Measurements from ENCODE around the gene AASS. TPM values are rescaled to one million over a fixed set of nuclear protein-coding genes. Genes with fewer than 3 reads are reported as not detected.
"Not testable (repeated sequence)": the region's sequence is repeated elsewhere in the genome, so short reads cannot be mapped to it uniquely, and the experiment has no call there.

AASS gene
- 10 to 100 TPM; 43.3 to 58.2 (median 50.9) TPM for polyA plus RNA-seq (ENCODE audit: insufficient read length in 4 of 4)

DNA sequence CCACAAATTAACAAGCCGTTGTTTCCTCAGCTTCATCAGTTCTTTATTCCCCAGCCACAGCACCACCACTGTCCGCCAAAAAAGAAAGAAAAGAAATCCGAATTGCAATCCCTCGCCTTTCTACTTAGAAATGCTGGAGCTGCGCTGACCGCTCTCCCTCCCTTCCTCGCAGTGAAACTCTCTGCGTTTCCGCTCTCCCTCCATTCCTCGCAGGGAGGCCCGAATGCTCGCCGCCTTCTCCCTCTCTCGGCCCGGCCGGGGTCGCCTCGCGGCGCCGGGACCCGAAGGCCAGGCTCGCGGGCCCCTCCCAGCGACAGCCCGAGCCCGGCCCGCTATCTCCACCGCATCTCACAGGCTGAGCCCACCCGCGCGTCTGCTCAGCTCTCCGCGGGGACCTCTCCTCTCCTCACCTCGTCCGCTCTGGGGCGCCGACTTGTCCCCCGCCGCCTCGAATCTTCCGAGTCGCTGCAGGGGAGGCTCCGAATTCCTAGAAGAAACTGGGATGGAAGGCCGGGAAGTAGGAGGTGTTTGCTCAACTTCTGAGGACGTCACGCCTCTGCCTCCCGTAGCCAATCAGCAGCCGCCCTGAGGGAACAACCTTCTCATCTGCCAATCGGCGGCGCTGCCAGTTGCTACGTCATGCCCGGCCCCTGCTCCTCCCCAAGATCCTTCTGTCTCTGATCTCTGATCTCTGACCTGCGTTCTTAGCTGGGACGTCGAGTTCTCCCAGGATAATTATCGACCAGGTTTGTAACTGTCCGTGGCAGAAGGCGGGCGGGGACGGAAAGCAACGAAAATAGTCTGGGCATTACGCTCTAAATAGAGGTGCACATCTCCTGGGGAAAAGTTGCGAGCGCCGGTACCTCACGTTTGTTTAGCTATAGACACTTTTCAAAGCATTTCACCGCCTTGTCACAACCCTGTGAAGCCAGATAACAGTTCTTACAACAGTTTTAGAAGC, at the start of gene AASS:
Gene AASS, minus strand, starts transcription at position 499 of the 961 bp plus-strand sequence. CDS start 10,523 bp downstream, outside the sequence.
- DNase-seq (ENCODE audit: low read depth in 4 of 4, low spot score in 3 of 4) = peak; percentile 84 to 94 (median 90)

DNA sequence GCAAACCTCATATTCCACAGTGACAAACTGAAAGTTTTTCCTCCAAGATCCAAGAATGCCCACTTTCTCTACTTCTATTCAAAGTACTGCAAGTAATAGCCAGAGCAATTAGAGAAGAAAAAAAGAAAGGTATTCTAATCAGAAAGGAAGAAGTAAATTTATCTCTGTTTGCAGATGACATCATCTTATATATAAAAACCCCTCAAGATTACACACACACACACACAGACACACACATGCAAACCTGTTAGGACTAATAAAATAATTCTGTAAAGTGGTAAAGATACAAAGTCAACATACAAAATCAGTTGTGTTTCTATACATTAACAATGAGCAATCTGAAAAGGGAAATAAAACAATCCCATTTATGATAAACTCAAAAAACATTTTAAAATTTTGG, 44.7 kb upstream of the AASS start:
- DNase-seq (ENCODE audit: low read depth in 4 of 4, low spot score in 3 of 4) = no peak

DNA sequence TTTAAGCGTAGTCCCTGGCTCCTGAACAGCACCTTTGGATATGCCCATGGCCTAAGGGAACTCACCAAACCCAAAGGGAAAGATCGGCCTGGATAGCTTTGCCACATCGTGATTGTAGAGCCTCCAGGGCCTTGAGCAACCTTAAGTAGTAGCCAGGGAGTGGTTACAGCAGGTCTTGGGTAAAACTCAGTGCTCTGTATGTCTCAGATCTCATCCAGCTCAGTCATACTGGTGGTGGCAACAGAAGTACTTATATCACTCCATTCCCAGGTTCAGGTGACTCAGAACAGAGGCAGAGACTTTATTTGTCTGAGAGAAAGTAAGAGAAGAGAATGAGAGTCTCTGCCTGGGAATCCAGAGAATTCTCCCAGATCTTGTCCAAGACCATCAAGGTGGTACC, 39.1 kb upstream of the AASS start:
- DNase-seq (ENCODE audit: low read depth in 4 of 4, low spot score in 3 of 4) = no peak

DNA sequence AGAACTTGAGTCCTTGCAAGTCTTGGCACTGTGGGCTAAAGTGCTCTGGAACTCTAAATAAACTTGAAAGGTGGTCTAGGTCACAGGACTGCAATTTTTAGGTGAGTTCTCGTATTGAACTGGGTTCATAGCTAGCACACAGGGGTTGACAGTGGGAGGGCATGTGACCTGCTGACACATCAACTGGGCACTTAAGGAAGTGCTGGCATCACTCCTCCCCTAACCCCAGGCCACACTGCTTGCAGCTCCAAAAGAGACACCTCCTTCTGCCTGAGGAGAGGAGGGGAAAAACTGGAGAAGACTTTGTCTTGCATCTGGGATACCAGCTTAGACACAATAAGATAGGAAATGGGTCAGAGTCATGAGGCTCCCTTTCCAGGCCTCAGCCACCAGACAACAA, 38.0 kb upstream of the AASS start:
- no peak for DNase-seq (ENCODE audit: low read depth in 4 of 4, low spot score in 3 of 4)

DNA sequence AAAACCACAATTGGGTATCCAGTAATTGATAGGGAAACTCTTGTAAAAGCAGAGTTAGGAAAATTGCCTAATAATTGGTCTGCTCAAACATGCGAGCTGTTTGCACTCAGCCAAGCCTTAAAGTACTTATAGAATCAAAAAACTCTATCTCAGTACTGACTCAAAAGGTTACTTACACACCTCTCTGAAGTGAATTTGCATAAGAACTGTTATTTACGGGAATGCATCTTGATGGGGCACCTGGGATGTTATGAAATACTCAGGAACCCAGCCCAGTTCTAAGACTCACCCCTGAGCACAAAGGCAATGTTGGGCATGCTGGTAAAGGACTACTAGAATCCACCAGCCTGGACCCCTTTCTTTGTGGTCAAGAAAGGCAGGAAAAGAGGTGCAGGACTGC, 28.1 kb upstream of the AASS start:
- DNase-seq (ENCODE audit: low read depth in 4 of 4, low spot score in 3 of 4) = not testable (repeated sequence)

DNA sequence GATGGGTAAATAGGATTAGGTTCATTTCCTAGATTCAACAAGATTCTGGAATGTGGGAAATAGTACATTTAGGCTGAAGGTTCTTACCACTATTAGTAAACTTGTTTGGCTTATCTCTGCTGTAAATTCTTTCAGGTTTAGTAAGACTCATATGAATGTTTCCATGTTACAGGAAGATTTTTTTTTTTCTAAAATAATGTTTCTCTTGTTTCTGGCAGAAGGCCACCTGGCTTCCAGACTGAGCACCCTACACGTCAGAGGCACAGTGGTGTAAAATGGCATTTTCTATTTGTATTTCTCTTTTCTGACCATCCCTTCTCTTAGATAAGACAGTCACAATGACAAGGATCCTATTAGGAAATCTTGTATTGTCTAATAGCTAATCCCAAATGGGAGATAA, 22.7 kb upstream of the AASS start:
- no peak for DNase-seq (ENCODE audit: low read depth in 4 of 4, low spot score in 3 of 4)

DNA sequence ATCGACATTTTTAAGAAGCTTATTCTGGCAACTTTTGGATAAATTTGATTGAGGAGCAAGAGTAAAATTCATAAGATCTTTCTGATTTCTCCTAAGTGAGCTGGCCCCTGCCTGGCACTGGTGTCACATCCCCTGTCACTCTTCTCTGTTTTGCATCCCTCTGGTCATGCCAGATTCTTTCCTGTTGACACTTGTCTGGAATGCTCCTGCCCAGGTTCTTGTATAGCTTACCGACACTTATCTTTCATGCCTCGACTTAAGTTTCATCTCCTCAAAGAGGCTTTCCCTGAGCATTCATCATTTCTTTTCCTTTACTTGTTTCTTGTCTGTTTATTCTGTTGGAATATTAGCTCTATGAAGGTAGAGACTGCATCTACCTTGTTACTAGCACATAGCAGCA, 22.2 kb upstream of the AASS start:
- no peak for DNase-seq (ENCODE audit: low read depth in 4 of 4, low spot score in 3 of 4)

DNA sequence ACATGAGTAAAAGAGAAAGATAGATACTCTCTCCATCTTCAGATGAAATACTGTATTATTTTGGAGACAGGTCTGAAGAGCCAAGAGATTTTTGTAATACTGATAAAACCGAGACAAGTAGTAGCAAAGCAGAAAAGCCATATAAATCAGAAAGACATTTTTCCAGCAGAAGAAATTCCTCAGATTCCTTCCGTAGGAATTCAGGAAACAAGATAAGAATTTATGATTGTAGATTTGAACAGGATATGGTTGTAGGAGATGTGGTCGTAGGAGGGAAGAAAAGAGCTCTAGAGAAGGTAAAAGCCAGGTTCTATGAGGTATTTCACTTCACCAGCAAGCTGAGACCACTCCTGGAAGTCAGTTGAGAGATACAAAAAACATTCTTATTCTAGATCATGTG, 17.6 kb upstream of the AASS start:
- DNase-seq (ENCODE audit: low read depth in 4 of 4, low spot score in 3 of 4) = no peak

DNA sequence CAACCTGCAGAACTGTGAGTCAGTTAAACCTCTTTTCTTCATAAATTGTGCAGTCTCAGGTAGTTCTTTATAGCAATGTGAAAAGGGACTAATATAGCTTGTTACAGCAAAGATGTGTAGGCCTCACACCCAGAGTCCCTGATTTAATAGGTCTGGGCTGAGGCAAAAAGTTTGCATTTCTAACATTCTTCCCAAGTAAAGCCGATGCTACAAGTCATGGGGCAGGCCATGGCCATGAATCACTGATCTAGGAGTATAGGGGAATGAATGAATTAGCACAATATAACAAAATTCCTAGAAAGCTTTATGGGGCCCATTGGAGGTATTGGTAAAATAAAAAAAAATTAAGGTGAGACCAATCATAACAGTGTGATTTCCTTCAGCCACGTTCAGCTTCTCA, 11.5 kb upstream of the AASS start:
- DNase-seq (ENCODE audit: low read depth in 4 of 4, low spot score in 3 of 4) = no peak

DNA sequence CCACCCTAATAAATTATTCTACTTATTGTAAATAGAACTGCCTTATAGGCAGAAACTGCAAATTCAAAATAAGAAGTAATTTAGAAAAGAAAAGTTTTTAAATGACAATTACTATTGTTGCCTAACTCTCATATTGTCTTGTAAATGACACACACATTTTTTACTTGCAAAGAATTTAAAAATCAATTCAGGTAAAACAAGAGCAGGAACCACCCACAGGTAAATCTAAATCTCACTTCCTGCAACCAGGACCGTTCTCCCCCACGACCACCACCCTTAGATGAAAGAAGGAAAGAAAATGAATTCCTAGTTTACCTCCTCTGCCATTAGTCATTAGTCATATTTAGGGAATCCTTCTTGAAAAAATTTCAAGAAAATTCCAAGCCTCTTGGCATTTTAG, 4.8 kb upstream of the AASS start:
- no peak for DNase-seq (ENCODE audit: low read depth in 4 of 4, low spot score in 3 of 4)

DNA sequence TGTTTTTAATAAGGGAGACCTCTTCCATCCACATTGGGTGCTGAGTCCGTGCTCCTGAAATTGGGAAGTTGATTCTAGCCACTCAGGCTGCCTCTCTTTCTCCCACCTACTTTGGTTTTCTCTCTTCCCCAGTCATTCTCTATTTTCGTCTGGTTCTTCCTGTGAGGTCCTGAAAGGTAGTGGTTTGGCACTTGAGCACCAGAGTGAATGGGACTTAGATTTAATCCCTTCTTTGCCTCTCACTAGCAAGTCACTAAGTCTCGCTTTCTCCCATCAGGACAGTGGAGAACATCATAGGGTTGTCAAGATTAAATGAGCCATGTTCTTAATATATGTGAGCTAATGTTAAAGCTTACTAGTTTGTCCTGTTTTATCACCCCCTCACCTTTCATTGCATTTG, 4.0 kb upstream of the AASS start:
- no peak for DNase-seq (ENCODE audit: low read depth in 4 of 4, low spot score in 3 of 4)

DNA sequence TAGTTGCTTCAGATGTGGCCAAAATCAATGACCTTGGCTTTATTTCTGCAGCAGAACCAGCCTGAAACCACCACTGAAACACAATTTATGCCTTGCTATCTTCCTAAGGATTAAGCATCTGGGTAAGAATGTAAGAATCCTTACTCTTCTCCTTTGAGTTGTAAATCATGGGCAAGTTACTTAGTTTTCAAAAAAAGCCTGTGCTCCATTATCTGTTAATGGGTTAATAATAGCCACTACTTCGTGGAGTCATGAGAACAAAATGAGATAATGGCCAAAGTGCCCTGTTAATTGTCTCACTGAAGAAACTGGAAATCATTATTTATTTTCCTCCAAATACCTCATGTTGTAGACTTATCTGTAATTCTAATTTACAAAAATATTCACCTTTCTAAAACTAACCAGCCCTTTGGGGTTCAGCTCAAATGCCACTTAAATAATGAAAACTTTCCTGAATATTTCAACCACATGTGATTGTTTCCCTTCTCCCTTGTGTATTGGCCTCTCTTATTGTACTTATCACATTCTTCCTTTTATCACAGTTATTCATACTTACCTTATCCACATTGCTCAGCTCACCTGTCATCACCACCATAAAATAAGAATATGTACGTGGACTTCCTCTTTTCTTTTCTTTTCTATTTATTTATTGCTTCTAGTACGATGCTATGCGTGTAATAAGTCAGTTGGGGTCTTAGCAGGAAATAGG, 2.0 kb upstream of the AASS start:
- no peak for DNase-seq (ENCODE audit: low read depth in 4 of 4, low spot score in 3 of 4)

DNA sequence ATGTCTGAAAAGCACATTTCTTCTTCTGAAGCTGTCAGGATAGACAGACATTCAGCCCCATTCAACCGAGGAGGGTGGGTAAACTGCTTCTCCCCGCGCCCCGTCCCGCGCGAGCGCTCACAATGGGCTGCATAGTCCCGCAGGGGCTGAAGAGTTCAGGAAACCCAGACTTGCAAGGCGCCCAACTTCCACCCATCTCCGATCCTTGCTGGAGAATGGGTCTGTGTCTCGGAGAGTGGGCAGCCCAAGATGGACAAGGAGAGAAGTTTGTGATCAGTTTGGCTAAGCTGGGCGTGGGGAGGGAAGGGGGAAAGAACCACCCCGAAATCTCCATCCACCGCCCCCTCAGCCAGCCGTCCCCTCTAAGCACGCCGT, 686 bp downstream of the AASS start:
- peak in 2 of 4 donors; percentile 18 to 31 for DNase-seq (ENCODE audit: low read depth in 4 of 4, low spot score in 3 of 4)

DNA sequence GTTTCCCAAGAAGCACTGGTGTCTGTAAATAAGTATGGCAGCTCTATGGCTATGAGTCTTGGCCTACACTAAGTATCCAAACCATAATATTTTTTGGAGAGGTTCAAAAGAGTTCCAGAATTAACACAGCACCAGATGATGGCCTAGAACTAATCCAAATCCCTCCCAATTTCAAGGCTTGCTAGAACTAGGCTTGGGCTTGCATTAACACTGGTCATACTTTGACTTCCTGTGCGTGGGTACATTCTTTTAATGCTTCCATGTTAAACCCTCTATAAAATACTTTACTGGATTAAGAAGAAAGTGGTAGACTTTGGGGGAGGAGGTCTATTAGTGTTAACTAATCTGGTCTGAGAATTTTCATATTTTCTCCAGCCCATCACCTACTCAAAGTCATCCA, 3.1 kb downstream of the AASS start:
- DNase-seq (ENCODE audit: low read depth in 4 of 4, low spot score in 3 of 4) = no peak

DNA sequence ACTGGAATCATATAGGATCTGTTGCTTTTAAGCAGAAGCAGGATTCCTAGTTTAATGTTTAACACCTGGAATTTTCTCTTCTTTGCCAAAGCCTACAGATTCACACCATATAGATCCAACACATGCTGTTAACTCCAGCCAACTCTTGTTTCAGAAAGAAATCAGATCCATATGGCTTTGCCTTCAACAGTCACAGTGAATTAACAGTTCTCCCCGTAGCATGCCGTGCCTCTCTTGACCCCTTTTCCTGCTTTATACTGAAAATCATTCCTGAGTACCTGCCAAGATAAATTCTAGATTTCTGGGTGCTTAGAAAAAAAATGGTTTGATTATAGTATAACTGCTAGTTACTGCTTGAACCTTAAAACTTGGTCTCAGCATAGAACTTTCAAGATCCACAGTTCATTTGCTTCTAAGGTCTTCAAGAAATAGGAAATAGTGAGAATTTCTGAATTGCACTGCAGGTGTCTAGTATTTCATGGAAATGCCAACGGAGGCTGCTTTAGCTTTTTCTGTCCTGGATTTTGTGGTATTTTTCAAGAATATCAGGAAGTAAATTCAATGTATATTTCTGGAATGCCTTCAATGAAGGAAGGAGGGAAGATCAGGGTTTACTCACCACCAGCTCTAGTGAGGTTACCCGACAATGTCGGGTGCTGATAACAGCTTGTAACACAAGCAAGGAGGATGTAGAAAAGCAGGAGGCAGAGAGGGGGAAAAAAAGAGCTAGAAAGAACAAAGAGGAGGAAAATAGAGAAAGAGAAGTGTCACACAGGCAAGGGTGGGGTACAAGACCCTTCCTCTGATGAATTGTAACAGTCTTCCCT, 6.6 kb downstream of the AASS start:
- no peak for DNase-seq (ENCODE audit: low read depth in 4 of 4, low spot score in 3 of 4)

DNA sequence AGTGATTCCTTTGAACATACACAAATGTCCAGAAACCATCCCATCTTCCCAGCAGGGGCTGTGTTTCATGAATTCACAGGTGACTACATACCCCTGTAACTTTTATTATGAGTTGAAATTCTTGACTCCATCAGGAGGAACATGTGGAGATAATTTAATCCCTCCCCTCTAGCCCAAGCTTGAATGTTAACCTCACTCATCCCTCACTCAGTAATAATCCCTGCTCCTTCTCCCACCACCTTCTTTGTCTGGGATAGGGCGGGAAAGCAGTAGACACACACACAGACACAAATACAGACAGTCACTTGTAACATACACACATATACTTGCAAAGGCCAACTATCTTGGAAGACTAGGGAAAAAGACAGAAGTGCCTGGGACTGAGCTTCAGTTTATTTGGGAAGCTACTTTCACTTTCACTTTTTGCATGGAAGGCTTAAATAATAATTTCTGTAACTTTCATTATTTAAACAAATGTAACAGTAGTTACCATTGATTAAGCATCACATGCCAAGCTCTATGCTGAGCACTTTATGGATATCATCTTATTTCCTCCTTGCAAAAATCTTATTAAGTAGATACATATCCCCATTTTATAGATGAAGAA, 7.3 kb downstream of the AASS start:
- no peak for DNase-seq (ENCODE audit: low read depth in 4 of 4, low spot score in 3 of 4)

DNA sequence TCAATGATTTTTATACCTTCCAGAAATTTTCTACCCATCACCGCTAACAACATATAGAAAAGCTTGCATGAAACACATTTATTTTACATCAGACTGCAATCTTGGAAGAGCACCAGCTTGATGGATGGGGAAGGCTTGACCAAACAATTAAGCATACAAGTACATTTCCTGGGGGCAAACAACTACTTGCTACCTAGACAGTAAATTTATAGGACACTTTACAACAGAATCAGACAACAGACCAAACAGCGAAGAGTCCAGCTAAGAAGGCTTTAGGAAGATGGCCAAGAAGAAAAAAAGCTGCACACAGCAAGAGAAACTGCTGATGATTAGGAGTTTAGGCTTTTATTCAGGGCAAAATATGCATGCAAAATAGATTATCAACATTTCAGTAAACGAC, 8.0 kb downstream of the AASS start:
- no peak for DNase-seq (ENCODE audit: low read depth in 4 of 4, low spot score in 3 of 4)

DNA sequence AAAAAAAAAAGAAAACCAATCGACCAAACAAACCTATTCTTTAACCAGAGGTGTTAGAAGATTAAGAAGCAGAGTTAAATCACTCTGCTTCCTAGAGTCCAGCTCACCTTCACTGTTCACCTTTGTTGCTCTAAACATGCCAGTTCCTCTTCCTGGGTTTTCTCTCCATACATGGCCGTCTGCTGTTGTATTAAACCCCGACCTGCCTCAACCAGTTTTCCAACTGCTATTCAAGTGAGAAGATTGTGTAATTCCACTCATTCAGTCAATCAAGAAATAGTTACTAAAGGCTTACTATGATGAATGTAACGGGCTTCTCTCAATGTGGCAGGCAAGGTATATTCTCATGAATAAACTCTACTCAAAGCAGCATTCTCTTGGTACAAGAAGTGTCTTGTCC, 8.8 kb downstream of the AASS start:
- DNase-seq (ENCODE audit: low read depth in 4 of 4, low spot score in 3 of 4) = no peak

DNA sequence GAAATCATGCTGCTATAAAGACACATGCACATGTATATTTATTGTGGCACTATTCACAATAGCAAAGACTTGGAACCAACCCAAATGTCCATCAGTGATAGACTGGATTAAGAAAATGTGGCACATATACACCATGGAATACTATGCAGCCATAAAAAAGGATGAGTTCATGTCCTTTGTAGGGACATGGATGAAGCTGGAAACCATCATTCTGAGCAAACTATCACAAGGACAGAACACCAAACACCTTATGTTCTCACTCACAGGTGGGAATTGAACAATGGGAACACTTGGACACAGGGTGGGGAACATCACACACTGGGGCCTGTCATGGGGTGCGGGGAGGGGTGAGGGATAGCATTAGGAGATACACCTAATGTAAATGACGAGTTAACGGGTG, 9.3 kb downstream of the AASS start:
- DNase-seq (ENCODE audit: low read depth in 4 of 4, low spot score in 3 of 4) = not testable (repeated sequence)

DNA sequence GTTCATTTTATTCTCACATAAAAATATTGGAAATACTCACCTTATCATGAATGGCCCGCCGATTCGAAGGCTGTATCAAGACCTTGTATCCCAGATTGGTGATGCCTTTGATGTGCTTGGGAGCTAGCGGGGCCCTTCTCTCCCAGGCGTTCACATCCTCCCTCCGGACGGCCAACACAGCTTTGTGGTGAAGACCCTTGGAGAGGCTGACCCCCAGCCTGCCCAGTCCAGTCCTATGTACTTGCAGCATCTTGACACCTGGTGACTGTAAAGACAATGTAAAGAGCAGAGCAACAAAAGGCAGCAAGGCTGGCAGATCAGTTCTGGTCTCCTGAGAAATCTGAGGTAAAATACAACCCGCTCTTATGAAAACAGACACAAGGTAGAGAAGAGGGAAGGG, 10.6 kb downstream of the AASS start:
- no peak for DNase-seq (ENCODE audit: low read depth in 4 of 4, low spot score in 3 of 4)

DNA sequence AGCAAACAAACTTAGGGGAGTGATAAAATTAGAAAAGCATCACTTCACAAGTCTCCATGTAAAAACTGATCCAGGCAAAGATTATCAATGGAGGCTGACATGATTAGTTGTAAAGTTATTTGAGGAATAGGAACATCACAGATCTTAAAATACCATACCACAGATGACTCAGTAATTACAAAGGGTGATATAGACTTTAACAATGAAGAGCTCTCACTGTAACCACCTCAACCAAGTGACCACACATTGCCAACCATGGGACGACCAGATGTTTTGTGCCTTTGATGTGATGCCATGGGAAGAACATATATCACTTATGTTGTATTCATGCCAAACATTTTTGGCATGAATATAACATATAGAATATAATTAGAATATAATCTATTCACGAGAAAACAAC, 11.7 kb downstream of the AASS start:
- no peak for DNase-seq (ENCODE audit: low read depth in 4 of 4, low spot score in 3 of 4)

All from left renal pelvis (tissue), 4 donors.